ENCODE measurements around the gene ARHGEF11. TPM values are rescaled to one million over a fixed set of nuclear protein-coding genes. Genes with fewer than 3 reads are reported as not detected.
A peak's percentile ranks its signal among the peaks of the same experiment; 100 is the strongest.

The ARHGEF11 gene
- total and polyA plus RNA-seq, 8 donors, result 9.1 to 21.0 (median 12.3) TPM

DNA sequence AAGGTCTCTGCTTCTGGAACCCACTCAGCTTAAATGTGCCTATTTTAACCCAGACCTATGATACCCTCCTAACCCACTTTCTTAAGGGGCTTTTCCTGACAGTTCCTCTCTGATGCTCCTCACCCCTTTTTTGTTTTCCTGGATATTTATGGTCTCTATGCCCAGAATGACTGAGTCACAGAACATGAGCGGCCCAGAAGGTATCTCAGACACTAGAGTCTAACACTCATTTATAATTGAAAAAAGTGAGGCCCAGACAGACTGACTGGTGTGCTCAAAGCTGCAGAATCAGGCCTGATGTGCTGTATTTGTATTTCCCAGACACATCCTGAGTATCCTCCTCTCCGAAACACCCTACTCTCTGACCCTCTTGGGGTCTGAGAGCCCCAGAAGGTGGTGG is 81.1 kb downstream of the ARHGEF11 start:
- DNase-seq, result no peak
- no peaks in the 10 kb centered on the region for H3K4me1 ChIP-seq
- H3K36me3 ChIP-seq, result peaks cover 0 to 37% (median 20%) of the 10 kb centered on the region in 3 donors
- H3K4me3 ChIP-seq, result no peak overlapping the region
- WGBS, 2 donors, result 95 to 98% methylated on average over 2 of the region's 2 CpGs
- no peaks in the 10 kb centered on the region for H3K27me3 ChIP-seq
- intact Hi-C loops (cut with DNase I), result no loop called here
- no peak for ATAC-seq
- no peak overlapping the region for H3K27ac ChIP-seq
- no peak for TF ChIP-seq CTCF (IDR thresholded peaks at IDR 0.05)
- no peaks in the 10 kb centered on the region for H3K9me3 ChIP-seq
- no peak for FAIRE-seq

GRCh38 chr1:156963621-156964020 is 81.9 kb downstream of the ARHGEF11 start:
- FAIRE-seq (no peak), ATAC-seq (peak in 2 of 4 donors; percentile 59 to 67), DNase-seq (peak in 1 of 6 donors; percentile 30)
- H3K27ac ChIP-seq, result no peak overlapping the region
- H3K4me3 ChIP-seq, result no peak overlapping the region
- peaks cover 0 to 44% (median 20%) of the 10 kb centered on the region in 3 donors for H3K36me3 ChIP-seq
- no peak for TF ChIP-seq CTCF (IDR thresholded peaks at IDR 0.05)
- intact Hi-C loops (cut with DNase I), result no loop called here
- 58 to 65% methylated on average over 3 of the region's 3 CpGs for WGBS, 2 donors
- H3K27me3 ChIP-seq, result no peaks in the 10 kb centered on the region
- no peaks in the 10 kb centered on the region for H3K4me1 ChIP-seq
- no peaks in the 10 kb centered on the region for H3K9me3 ChIP-seq

- peaks cover 4 to 46% (median 20%) of the 10 kb centered on the region in 3 donors for H3K36me3 ChIP-seq
- TF ChIP-seq CTCF (IDR thresholded peaks at IDR 0.05), result no peak
- WGBS, 2 donors, result 71 to 80% methylated on average over 4 of the region's 4 CpGs
- H3K4me1 ChIP-seq, result no peaks in the 10 kb centered on the region
- H3K27ac ChIP-seq, result no peak overlapping the region
- no peak for FAIRE-seq
- H3K4me3 ChIP-seq, result no peak overlapping the region
- no peak for DNase-seq
- no peaks in the 10 kb centered on the region for H3K9me3 ChIP-seq
- ATAC-seq, result no peak
- intact Hi-C loops (cut with DNase I), result no loop called here
- no peaks in the 10 kb centered on the region for H3K27me3 ChIP-seq
These were observed 83.8 kb downstream of the ARHGEF11 start for GRCh38 chr1:156961709-156962108.

- no peaks in the 10 kb centered on the region for H3K9me3 ChIP-seq
- no peaks in the 10 kb centered on the region for H3K27me3 ChIP-seq
- intact Hi-C loops (cut with DNase I), result no loop called here
- H3K27ac ChIP-seq, result no peak overlapping the region
- no peak for TF ChIP-seq CTCF (IDR thresholded peaks at IDR 0.05)
- no peak overlapping the region for H3K4me3 ChIP-seq
- DNase-seq, result no peak
- WGBS, 2 donors, result 93 to 94% methylated on average over 6 of the region's 6 CpGs
- ATAC-seq, result no peak
- H3K4me1 ChIP-seq, result no peaks in the 10 kb centered on the region
- no peak for FAIRE-seq
- peaks cover 4 to 64% (median 23%) of the 10 kb centered on the region in 3 donors for H3K36me3 ChIP-seq
These were observed 85.6 kb downstream of the ARHGEF11 start for GRCh38 chr1:156959925-156960324.

DNA sequence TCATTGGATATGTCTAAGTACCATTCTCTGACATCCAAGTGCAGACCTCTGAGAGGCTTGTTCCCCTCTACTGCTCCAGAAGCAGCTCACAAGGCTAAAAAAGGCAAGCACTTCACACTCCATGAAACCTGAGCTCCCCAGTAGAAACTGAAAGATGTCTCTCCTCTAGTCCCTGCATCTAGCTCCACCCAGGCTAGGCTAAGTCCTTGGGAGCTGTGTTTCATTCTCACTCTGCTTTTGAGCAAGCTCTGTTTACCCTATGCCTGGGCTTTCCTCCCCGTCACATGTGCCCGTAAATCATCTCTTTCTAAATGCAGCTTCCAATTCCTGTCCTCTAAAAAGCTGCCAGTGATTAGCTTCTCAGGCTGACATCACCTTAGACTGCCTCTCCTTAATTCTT is 86.1 kb downstream of the ARHGEF11 start:
- no peak for DNase-seq
- no peak for ATAC-seq
- intact Hi-C loops (cut with DNase I), result no loop called here
- Histone ChIP-seq H3K36me3 (peaks cover 4 to 65% (median 23%) of the 10 kb centered on the region in 3 donors), H3K4me3 (no peak overlapping the region), H3K27me3 (no peaks in the 10 kb centered on the region), H3K9me3 (no peaks in the 10 kb centered on the region), H3K27ac (no peak overlapping the region), H3K4me1 (no peaks in the 10 kb centered on the region)
- FAIRE-seq, result no peak
- no peak for TF ChIP-seq CTCF (IDR thresholded peaks at IDR 0.05)
- WGBS, 2 donors, result 84 to 89% methylated on average over 2 of the region's 2 CpGs

All from pancreas (tissue), 10 donors.